Stimulated activated CD8-positive, alpha-beta memory T cell treated with anti-CD3 and anti-CD28 coated beads, Interleukin-12 subunit alpha, Interleukin-12 subunit beta, amount 100 ng/mL, for 1 hour (primary cell): Measurements from ENCODE around the gene PPP2R1B.
"Not testable (repeated sequence)": the region's sequence is repeated elsewhere in the genome, so short reads cannot be mapped to it uniquely, and the experiment has no call there.

Experiments used
- DNase-seq: peaks from one replicate; pipeline ENCODE4 v3.0.0-alpha.2; 2020; ENCODE audit warnings: low read depth

Gene PPP2R1B

DNA sequence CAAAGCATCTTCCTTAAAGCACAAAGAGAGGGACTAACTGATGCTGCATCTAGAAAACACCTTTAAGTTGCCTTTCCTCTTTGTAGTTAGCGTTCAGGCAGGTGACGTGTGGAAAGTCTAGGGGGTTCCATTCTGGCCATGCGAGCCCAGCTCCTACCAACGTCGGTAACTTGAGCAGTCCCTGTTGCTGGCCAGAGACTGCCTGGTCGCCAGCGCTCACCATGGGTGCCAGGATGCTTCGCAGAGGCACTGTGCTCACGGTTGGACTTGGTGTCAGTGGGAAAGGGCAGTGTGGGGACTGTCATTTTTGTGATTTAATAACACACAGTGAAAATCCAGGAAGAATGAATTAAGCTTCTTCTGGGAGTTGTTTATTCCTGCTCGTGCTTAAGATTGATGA is 40.6 kb downstream of the PPP2R1B start:
- DNase-seq, result no peak

DNA sequence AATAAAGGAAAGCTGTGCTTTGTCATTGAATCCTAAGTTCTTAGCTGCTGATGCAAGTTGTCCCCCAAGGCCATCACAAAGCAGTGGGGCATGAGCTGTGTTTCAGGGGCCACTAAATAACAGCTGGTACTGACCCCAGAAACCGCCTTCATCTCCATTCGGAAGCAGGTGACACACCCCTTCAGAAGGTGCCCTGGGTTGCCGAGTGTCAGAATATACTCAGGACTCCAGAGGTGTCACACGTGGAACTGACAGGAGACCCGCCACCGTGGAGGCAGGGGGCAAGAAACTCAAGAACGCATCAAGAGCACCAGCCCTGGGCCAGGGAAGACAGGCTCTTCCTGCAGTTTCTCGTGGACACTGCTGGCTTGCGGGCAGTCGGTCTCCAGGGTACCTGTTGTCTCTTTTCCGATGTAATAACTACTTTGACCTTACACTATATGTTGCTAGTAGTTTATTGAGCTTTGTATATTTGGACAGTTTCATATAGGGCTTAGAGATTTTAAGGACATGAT is 41.5 kb downstream of the PPP2R1B start:
- no peak for DNase-seq

DNA sequence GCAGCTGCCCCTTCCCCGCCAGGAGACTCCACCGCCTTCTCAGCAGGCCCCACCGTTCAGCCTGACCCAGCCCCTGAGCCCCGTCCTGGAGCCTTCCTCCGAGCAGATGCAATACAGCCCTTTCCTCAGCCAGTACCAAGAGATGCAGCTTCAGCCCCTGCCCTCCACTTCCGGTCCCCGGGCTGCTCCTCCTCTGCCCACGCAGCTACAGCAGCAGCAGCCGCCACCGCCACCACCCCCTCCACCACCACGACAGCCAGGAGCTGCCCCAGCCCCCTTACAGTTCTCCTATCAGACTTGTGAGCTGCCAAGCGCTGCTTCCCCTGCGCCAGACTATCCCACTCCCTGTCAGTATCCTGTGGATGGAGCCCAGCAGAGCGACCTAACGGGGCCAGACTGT is 42.6 kb downstream of the PPP2R1B start:
- no peak for DNase-seq

DNA sequence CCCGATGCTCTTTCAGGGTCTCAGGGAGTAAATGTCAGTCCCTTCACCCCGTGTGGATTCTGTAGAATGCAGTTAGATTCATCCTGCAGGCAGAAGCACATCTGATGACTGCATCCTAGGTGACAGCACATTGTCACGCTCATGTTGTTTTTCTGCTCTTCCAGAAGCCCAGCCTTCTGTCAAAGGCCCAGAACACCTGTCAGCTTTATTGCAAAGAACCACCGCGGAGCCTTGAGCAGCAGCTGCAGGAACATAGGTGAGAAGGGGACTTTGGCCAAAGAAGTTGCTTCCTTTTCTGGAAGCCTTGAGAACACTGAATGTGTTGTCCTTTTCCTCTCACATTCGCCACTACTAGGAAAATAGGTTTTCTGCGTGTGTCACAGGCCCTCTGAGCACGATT is 43.7 kb downstream of the PPP2R1B start:
- no peak for DNase-seq

DNA sequence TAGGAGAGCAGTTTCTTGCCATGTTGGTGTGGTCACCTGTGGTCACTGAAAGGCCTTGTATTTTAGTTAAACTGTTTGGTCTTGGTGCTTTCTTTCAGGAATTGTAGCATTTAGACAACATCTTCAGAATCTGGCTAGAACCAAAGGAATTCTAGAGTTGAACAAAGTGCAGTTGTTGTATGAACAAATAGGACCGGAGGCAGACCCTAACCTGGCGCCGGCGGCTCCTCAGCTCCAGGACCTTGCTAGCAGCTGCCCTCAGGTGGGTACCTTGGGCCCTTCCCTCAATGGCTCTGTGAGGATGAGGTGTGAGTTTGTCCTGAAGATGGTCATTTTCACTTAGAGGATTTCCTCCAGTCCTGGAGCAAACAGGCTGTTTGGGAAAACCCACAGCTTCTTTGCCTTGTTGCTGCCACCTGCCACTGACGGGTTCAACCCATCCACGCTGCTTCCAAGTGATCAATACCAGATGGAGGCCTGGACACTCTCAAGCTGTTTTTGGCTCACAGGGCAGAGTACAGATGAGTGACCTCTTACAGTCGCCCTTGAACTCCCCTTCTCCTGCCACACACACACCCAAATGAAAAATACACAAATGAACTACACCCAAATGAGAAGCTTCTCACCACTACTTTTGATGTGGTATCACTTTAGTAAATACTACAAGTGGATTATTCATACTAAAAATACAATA is 45.2 kb downstream of the PPP2R1B start:
- DNase-seq, result no peak

DNA sequence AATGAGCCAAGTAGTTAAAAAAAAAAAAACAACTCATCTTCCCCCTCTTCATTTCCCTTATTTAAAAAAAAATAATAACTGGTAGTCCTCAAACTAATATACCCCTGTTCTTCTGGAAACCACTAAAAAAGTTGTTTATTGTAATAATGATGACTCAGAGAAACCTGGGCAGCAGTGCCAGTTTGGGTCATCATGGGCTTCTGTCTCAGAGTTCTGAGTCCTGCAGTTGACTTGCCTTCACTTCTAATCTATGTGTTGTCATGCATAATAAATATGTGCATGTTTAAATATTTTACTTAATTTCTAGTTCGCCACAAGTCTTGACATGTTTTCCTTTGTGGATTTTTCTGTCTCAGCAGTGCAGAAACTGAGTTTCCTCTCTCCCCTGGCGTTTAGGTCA is 46.8 kb downstream of the PPP2R1B start:
- no peak for DNase-seq

DNA sequence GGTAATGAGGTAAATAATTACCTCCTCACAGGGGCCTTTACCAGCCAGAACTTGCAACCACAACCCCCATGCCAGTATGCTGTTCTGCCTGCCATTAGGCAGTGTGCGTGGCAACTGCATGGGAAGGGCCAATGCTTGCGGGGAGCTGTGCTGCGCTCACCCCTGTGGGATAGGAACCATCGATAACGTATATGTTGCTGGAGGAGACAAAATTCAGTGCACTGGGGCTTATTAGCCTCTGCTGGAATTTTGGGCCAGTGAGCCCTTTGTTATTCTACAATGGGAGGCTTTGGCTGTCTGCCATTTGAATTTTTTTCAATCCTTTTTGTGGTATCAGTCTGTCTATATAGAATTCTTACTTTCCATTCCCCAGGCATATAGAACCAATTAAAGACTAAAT is 47.3 kb downstream of the PPP2R1B start:
- no peak for DNase-seq

DNA sequence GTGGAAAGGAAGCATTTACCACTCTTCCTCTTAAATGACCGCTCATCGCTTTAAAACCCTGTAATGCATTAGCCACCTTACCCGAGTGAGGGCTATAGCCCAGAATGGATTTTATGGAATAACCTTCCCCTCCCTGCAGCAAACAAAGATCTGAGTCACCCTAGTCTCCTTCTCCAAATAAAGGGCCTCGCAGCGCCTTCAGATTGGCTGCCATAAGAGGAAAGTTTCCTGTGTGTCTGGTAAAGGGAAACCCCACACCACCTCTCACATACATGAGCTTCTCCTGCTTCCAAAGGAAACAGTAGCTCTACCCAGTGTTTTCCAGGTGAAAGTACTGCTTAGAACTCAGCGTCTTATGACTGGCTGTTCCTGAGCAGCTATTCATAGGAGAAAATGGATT is 47.8 kb downstream of the PPP2R1B start:
- no peak for DNase-seq

DNA sequence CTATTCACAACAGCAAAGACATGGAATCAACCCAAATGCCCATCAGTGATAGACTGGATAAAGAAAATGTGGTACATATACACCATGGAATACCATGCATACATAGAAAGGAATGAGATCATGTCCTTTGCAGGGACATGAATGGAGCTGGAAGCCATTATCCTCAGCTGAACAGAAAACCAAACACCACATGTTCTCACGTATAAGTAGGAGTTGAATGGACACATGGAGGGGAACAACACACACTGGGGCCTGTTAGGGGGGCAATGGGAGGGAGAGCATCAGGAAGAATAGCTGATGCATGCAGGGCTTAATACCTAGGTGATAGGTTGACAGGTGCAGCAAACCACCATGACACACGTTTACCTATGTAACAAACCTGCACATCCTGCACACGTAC is 48.5 kb downstream of the PPP2R1B start:
- DNase-seq, result not testable (repeated sequence)

DNA sequence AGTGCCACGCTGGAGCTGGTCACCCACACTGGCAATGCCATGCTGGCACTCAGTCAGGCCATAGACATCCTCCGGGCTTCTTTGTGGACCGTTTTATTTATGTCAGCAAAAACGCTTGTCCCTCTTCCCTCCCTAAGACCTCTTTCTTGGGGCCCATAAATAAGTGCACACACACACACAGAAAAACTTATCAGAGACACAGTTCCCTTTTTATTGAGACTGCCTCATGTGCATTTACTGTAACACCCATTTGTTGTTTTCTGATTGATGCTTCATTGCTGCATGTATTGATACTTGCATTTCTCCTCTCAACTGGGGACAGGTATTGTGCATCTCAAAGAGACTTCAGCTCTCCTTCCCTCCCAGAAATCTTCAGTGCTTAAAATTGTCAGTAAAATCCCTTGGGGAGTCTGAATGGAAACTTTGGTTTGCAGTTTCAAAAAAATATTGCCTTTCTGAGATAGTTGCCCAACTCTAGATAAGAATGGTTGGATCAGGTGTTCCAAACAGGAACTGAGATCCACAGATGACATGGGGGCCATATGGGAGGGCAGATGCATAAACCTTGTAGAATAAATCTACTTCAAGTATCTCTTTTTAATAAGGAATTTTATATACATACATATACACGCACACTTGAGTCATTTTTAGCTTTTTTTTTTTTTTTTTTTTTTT is 50.9 kb downstream of the PPP2R1B start:
- DNase-seq, result no peak

DNA sequence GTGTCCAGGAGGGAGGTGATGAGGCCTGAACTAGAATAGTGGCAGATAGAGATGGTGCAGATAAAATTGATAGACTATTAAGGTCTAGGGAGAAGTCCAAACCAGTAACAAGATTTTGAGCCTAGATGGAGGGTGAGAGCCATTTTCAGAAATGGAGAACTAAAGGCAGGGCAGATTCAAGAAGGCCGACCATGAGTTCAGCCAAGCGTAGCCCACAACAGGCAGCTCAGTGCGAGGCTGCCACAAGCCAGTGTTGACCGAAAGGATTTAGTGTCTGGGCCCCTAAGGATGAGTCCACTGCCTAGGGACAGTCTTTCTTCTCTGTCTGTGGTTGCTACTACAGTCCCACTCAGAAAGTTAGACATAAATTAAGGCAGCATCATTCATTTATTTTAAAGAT is 51.7 kb downstream of the PPP2R1B start:
- no peak for DNase-seq

DNA sequence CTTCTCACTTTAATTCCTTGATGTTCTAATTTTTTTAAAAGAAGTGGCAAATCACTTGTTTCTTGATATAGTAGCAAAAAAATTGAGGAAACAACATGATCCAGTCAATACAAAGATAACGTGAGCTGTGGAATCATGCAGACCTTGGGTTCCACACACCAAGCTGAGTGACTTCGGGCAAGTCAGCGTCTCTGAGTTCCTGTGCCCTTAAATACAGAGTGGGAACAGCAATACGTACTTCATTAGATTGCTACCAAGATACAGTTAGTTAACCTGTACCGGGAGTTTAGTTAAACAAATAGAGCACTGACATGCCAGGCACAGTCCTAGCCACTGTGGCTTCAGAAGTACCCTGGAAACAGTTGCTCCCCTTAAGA is 58.5 kb downstream of the PPP2R1B start:
- DNase-seq, result no peak

DNA sequence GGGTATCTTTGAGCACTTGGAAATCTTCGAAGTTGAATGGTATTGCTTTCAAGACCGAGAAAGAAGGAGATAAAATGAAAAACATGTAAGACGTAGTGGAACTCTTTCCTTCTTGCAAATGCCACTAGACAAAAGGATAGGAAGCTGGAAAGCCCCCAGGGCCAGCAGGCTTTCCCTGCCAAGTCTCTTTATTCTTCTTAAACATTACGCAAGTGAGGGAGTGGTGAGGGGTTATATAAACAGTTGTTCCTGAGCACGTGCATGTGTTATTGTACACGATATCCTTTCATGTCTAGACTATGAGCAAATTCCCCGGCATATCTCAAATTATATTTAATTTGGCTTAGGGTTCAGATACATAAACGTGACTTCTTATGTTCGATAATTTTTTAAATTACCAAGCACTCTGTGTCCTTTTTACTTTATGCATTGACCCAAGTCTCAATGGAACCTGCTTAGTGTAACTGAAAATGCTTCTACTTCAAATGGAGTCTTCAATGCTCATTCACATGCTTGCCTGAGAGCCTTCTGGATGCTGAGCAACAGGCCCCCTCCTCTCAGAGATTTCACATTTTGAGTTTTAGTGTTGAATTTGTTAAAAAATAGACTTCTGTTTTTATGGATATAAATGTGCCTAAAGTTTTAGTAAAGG is 59.0 kb downstream of the PPP2R1B start:
- DNase-seq, result no peak

DNA sequence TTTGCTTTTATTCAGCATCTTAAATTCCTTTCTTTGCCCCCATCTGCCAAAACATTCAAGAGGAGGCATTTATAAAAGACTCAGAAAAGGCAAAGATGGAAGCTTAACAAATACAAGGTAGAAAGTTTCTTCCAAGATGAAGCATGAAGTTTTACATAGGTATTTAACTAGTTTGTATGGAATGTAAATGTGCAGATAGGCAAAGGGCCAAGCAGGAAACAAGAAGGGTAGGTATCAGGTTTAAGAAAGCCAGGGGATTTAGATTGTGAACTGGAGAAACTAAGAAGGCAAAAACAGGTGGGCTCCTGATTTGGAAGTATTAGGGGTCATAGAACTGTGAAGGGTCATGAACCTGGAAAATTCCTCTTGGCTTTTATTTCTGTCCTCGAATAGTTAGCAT is 62.6 kb downstream of the PPP2R1B start:
- DNase-seq, result no peak

DNA sequence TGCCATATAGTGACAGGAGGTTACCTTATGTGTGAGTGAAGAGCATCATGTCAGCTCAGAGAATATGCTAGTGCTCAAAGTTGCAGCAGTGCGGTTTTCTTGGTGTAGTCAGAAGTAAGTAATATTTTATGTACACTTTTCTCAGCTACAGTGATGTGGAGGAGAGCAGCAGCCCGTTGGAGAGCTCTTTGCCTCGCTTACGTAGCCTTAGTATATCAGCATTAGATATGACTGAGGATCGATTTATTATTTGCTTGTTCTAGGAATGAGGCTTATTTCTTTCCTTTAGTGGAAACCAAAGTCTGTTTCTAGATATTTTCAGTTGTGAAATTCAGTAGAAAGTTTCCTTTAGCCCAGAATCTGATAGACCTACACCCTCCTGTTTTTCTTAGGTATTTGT is 63.6 kb downstream of the PPP2R1B start:
- DNase-seq, result no peak

DNA sequence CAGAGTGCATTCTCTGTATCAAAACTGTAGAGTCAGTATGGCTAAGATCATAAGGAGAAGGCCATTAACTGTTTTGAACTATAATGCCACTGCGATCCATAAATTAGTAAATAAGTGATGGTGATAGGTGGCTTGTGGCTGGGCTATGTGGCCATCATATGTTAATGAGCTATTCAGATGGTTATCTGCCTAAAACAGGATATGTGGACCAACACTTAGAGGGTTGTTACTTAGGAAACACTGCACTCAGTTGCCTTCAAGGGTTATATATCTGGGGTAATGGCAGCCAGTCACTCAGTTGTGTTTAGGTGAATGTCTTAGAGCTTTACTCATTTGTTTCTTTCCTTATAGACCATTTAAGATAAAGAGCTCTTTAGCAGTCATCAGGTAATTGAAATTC is 66.0 kb downstream of the PPP2R1B start:
- no peak for DNase-seq

DNA sequence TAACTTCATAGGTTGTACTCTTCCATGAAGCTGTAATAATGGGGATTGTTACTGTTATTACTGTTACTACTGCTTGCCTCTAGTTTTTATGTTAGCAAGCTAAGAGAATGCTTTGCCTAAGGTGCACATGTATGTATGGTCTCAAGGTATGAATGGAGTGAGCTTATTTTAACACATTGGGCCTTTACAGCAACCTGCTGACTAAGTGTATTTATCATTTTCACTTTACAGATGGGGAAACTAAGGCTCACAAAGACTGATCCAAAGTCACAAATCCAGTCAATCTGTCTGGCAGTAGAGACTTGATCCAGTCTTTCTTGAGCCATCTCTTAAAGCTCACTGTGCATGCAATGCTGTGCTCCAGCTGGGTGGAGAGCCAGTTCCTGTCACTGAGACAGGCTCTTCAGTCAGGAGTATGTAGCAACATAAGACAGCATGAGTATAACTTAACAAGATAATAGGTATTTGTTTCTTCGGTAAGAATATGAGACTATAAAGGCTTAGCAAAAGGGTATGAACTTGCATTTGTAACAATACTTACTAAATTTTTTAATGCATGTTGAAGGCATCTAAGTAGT is 66.5 kb downstream of the PPP2R1B start:
- no peak for DNase-seq

DNA sequence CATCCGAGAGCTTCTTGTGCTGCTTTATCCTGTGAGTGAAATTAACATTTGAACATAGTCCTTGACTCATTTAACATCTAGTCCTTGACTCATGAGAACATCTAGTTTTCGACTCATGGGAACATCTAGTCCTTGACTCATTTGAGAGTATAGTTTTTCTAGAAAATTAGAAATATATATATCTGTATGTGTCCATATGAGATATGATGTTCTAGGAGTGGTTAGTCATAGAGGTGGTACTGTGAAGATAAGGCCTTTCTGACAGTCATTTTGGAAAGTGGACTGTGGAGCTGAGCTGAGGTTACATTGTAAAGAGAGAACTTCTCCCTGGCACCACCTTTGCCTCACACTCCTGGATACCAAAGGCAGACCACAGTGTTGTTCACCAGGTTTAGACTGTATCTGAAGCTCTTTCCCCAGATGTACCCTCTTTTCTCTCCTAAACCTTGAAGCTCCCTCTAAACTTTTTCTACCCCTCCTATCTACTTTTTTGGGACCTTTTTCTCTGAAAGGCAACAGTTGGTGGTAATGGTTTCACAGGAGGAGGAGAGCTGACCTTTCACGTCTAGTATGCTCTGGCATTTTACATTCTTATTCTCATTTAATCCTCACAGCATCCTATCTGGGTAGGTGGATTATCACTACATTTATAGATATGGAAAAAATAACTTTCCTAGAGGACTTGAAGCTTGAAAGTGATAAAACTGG is 67.2 kb downstream of the PPP2R1B start:
- no peak for DNase-seq

DNA sequence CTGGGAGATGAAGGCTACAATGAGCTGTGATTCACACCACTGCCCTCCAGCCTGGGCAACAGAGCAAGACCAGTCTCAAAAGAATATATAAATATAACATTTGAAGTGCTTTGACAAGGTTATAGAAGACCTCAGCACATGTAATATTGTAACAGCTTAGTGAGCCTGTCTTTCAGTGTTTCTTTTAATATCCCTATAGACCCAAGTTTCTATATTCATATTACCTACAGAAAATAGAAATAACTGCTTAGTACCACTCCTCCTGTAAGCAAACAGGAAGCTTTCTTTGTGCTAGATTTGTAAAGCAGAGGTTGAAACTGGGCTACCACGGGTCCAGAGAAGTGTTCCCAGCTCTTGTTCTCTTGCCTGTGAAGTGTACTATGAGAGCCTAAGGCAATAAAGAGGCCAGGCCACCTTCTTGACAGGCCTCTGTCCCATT is 68.2 kb downstream of the PPP2R1B start:
- no peak for DNase-seq

DNA sequence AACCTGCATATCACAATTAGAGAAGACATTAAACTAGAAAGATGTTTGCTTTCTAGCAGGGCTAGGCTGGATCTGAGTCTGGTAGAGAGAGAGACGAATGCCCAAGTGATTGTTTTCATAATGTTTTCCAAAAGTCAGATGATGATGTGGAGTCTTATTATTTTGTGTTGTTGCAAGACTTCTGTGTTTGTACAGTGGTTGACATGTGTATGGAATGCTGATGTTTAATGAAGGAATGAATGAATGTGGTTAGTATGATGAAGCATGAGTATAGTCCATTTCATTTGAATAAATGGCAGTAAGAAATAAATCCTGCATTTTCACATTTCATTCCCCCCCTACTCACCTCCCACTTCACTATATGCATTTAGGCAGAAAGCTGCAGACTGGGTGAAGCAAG is 69.6 kb downstream of the PPP2R1B start:
- no peak for DNase-seq

DNA sequence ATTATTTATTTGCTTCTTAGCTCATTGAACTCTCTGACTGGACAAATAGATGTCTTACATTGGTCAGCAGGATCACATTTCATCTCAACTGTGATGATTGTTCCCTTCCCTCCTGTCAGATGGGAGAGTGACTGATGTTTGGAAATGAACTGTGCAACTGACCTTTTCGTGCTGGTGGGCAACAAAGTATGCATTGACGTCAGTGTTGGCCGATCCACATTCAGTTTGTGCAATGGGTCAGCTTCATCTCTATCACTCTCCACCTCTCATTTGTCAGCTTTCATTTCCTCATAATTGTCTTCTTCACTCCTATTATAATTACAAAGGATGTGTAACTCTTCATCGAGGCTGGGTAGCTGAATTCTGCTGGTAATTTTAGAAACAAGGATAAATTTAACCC is 71.3 kb downstream of the PPP2R1B start:
- no peak for DNase-seq

DNA sequence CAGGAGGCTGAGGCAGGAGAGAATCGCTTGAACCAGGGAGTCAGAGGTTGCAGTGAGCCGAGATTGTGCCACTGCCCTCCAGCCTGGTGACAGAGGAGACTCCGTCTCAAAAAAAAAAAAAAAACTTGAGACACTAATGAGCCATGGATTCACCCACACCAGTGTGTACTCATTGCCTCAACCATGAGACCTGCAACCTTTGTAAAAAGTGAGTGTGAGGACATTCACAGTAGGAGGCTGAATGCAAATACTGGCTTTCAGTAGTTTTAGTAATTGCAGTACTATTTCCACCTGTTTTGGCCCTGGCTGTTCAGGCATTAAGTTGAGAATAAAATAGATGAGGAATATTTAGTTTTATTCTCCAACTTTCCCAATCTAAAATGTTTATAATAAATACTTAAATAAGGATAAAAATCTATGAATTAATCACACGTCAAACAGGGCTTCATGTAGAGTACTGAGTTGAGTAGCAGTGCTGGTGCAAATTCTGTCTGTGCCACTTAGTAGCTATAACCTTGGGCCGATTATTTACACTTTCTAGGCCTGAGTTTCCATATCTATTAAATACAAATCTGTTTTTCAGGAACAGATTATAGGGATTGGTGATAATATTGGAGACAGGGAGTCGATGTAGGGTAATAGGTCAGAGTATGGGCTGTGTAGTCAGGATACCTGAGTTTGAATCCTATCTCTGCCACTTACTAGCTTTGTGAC is 72.8 kb downstream of the PPP2R1B start:
- DNase-seq, result no peak
